Spleen (tissue), 11 donors: ENCODE results near the gene VENTX. TPM values are rescaled to one million over a fixed set of nuclear protein-coding genes. Genes with fewer than 3 reads are reported as not detected.

Experiments used
- DNase-seq: peaks from one replicate; pipeline ENCODE4 v3.0.0-alpha.2; 2020
- H3K27ac ChIP-seq, 8 donors: fragments of 200-600 bp; sonication (generic) in 7 of 8; 1 replicate in 4 of 8; 2 replicates in 4 of 8; pipeline versions ENCODE4 v1.5.0 to v1.8.0; 2016 to 2021; ENCODE audit warnings: inconsistent platforms in 4 of 8, mild to moderate bottlenecking in 4 of 8, moderate library complexity in 1 of 8
- H3K27me3 ChIP-seq, 7 donors: fragments of 200-600 bp; sonication (generic) in 6 of 7; replicated peaks in 1 of 7; 1 replicate in 4 of 7; 2 replicates in 3 of 7; pipeline versions ENCODE4 v1.5.0 to v1.8.0; 2016 to 2021; ENCODE audit warnings: inconsistent platforms in 3 of 7, mild to moderate bottlenecking in 1 of 7
- H3K36me3 ChIP-seq, 6 donors: fragments of 200-600 bp; sonication (generic) in 5 of 6; 1 replicate in 4 of 6; 2 replicates in 2 of 6; pipeline versions ENCODE4 v1.5.0 to v1.8.0; 2016 to 2021; ENCODE audit warnings: inconsistent platforms in 2 of 6
- H3K4me1 ChIP-seq, 6 donors: fragments of 200-600 bp; sonication (generic) in 5 of 6; 1 replicate in 3 of 6; 2 replicates in 3 of 6; pipeline versions ENCODE4 v1.5.0 to v1.8.0; 2016 to 2021; ENCODE audit warnings: inconsistent platforms in 3 of 6
- H3K4me3 ChIP-seq, 8 donors: fragments of 200-600 bp; sonication (generic) in 7 of 8; 1 replicate in 4 of 8; 2 replicates in 4 of 8; pipeline versions ENCODE4 v1.5.0 to v1.8.0; 2016 to 2021; ENCODE audit warnings: inconsistent platforms in 4 of 8, mild to moderate bottlenecking in 4 of 8, moderate library complexity in 2 of 8
- H3K9me3 ChIP-seq, 8 donors: fragments of 200-600 bp; sonication (generic) in 7 of 8; 1 replicate in 4 of 8; 2 replicates in 4 of 8; pipeline versions ENCODE4 v1.5.0 to v1.8.0; 2016 to 2021; ENCODE audit warnings: inconsistent platforms in 4 of 8
- POLR2A ChIP-seq, 3 donors: fragments of 450-650 bp; IDR thresholded peaks; one replicate each; pipeline ENCODE4 v1.5.1; 2017; ENCODE audit warnings: antibody characterized with exemption in 3 of 3, mild to moderate bottlenecking in 1 of 3
- POLR2AphosphoS5 ChIP-seq, 3 donors: sonication (generic); formaldehyde crosslinking; IDR thresholded peaks; one replicate each; pipeline ENCODE4 v1.5.1; 2017; ENCODE audit warnings: antibody characterized with exemption in 3 of 3
- WGBS, 5 donors: extraction: QIAGEN DNeasy Blood & Tissue Kit in 3 of 5; methylation state at CpG; one replicate each; pipeline versions ENCODE4 v1.1.5 to v1.1.7; 2013 to 2018; 5-methylcytosine and 5-hydroxymethylcytosine counted together
- intact Hi-C: fragments of 100-400 bp; cut with DNase I; formaldehyde crosslinking; loops from one replicate; pipeline ENCODE4 v1.15.0; 2023; ENCODE audit warnings: low total_unique reads
- microRNA-seq, 3 donors: library from miRNA; unstranded; fragments of <30 nt; microRNA quantifications; one replicate each; pipeline versions ENCODE4 to v1.1.0, GENCODE V29; 2019 to 2020
- polyA plus RNA-seq, 3 donors: library from polyadenylated mRNA; stranded (reverse); fragments of 200-250 nt; gene quantifications; one replicate each; pipeline ENCODE4 v1.2.1, GENCODE V29; 2013
- total RNA-seq, 7 donors: library from RNA; depleted of rRNA in 3 of 7; stranded (reverse); fragments of >200 nt in 3 of 7; fragmentation: NEBNext Ultra II Directional in 4 of 7; extraction: Animal tissue kit (Norgen Biotek cat#: 25700) in 4 of 7; gene quantifications; one replicate each; pipeline versions ENCODE4 v1.1.0 to v1.2.1, GENCODE V29; 2016 to 2021
- TF ChIP-seq, protein P1 (sequence below), 11 experiments: fragments of 200-600 bp in 7 of 11; fragments of 450-650 bp in 4 of 11; sonication (generic) in 4 of 11; IDR thresholded peaks in 8 of 11; conservative IDR thresholded peaks in 3 of 11; 1 replicate in 7 of 11; 2 replicates in 4 of 11; pipeline versions ENCODE4 v1.4.0 to v1.8.0; 2016 to 2021; ENCODE audit warnings: antibody characterized with exemption in 11 of 11, inconsistent platforms in 4 of 11, mild to moderate bottlenecking in 1 of 11
- donor health status: healthy with polysubstance abuse.
- donor health status: DM: no; HTN: no; CAD: no; lungs with moderate emphysema.
- donor health status: DM: no; HTN: no; CAD: no.
- donor health status: Bipolar disorder and iron deficiency.
- donor health status: healthy.
- donor health status: DM: no; HTN: no; CAD: no.
- donor health status: DM: yes; HTN: yes; CAD: no.

The VENTX gene
- total and polyA plus RNA-seq, 10 donors, result 0.76 to 10.4 (median 3.2) TPM

DNA sequence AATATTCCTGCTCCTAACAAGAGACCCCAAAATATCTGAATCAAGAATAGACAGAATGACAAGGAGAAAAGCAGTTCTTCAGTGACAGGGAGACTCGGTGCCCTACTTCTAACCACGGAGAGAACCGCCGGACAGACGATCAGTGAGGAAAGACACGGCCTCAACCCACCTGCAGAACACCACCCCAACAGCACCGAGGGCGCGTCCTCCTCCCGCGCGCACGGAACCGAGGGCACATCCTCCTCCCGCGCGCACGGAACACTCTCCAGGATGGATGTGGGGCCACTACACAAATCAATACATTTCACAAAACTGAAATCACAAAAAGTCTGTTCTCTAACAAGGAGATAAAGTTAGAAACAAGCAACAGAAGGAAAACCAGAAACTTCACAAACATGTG is 48.7 kb downstream of the VENTX start:
- no peak for DNase-seq
- Histone ChIP-seq H3K27ac (no peak overlapping the region), H3K4me1 (no peaks in the 10 kb centered on the region), H3K4me3 (no peak overlapping the region), H3K27me3 (no peaks in the 10 kb centered on the region), H3K36me3 (peaks cover 0 to 98% (median 96%) of the 10 kb centered on the region in 6 donors), H3K9me3 (no peaks in the 10 kb centered on the region)
- intact Hi-C loops, result no loop called here
- TF ChIP-seq, protein P1, sequence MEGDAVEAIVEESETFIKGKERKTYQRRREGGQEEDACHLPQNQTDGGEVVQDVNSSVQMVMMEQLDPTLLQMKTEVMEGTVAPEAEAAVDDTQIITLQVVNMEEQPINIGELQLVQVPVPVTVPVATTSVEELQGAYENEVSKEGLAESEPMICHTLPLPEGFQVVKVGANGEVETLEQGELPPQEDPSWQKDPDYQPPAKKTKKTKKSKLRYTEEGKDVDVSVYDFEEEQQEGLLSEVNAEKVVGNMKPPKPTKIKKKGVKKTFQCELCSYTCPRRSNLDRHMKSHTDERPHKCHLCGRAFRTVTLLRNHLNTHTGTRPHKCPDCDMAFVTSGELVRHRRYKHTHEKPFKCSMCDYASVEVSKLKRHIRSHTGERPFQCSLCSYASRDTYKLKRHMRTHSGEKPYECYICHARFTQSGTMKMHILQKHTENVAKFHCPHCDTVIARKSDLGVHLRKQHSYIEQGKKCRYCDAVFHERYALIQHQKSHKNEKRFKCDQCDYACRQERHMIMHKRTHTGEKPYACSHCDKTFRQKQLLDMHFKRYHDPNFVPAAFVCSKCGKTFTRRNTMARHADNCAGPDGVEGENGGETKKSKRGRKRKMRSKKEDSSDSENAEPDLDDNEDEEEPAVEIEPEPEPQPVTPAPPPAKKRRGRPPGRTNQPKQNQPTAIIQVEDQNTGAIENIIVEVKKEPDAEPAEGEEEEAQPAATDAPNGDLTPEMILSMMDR (IDR thresholded peaks at IDR 0.05 in 8 of 11, conservative IDR thresholded peaks at IDR 0.05 in 3 of 11), result no peak
- TF ChIP-seq POLR2A (IDR thresholded peaks at IDR 0.05) (no peak), POLR2AphosphoS5 (IDR thresholded peaks at IDR 0.05) (no peak)
- WGBS, 5 donors, result 88 to 91% (median 90%) methylated on average over 18 of the region's 18 CpGs

GRCh38 chr10:133287832-133288500 is 50.3 kb downstream of the VENTX start:
- Histone ChIP-seq H3K9me3 (no peaks in the 10 kb centered on the region), H3K4me1 (peaks cover 0 to 5% (median 0%) of the 10 kb centered on the region in 6 donors), H3K27ac (no peak overlapping the region), H3K36me3 (peaks cover 3 to 90% (median 87%) of the 10 kb centered on the region in 6 donors), H3K4me3 (no peak overlapping the region), H3K27me3 (no peaks in the 10 kb centered on the region)
- intact Hi-C loops, result no loop called here
- DNase-seq, result peak; percentile 71
- TF ChIP-seq POLR2AphosphoS5 (IDR thresholded peaks at IDR 0.05) (no peak), POLR2A (IDR thresholded peaks at IDR 0.05) (no peak)
- TF ChIP-seq, protein P1 (IDR thresholded peaks at IDR 0.05 in 8 of 11, conservative IDR thresholded peaks at IDR 0.05 in 3 of 11), result no peak
- WGBS, 5 donors, result 93 to 98% (median 95%) methylated on average over 16 to 46 of the region's 46 CpGs

GRCh38 chr10:133289761-133290160 is 52.1 kb downstream of the VENTX start:
- TF ChIP-seq POLR2A (IDR thresholded peaks at IDR 0.05) (no peak), POLR2AphosphoS5 (IDR thresholded peaks at IDR 0.05) (no peak)
- TF ChIP-seq, protein P1 (IDR thresholded peaks at IDR 0.05 in 8 of 11, conservative IDR thresholded peaks at IDR 0.05 in 3 of 11), result no peak
- 92 to 98% (median 96%) methylated on average over 23 to 24 of the region's 24 CpGs for WGBS, 5 donors
- Histone ChIP-seq H3K4me1 (peaks cover 0 to 17% (median 0%) of the 10 kb centered on the region in 6 donors), H3K9me3 (no peaks in the 10 kb centered on the region), H3K27ac (no peak overlapping the region), H3K36me3 (peaks cover 3 to 90% (median 86%) of the 10 kb centered on the region in 6 donors), H3K4me3 (no peak overlapping the region), H3K27me3 (no peaks in the 10 kb centered on the region)
- intact Hi-C loops, result no loop called here
- DNase-seq, result no peak

Small RNA genes lying within 50 kb of the gene (microRNA-seq; reads per million reads assigned to microRNA genes)
- 0 to 0.72 (median 0.35) reads per million in 3 donors for gene MIR202

Other genes starting within 250 kb of the VENTX start
- under 1 TPM in 2 of 7 donors, not detected in 5; 0.26 to 0.34 TPM for gene ADGRA1, start 149.9 kb upstream of the VENTX start, total RNA-seq
- gene ADGRA1, start 149.9 kb upstream of the VENTX start, polyA plus RNA-seq, result under 1 TPM in 2 of 3 donors, not detected in 1; 0.02 to 0.13 TPM
- 1 to 10 TPM in 5 of 7 donors, under 1 TPM in 2; 0.32 to 3.5 (median 2.5) TPM for gene KNDC1, start 77.6 kb upstream of the VENTX start, total RNA-seq
- gene KNDC1, start 77.6 kb upstream of the VENTX start, polyA plus RNA-seq, result under 1 TPM; 0.05 to 0.43 (median 0.29) TPM
- under 1 TPM in 3 of 7 donors, not detected in 4; 0.41 to 0.54 (median 0.43) TPM for gene UTF1, start 7.6 kb upstream of the VENTX start, total RNA-seq
- gene UTF1, start 7.6 kb upstream of the VENTX start, polyA plus RNA-seq, result under 1 TPM; 0.10 to 0.23 (median 0.13) TPM
- 100 to 1,000 TPM in 3 of 7 donors, 10 to 100 TPM in 4; 43.3 to 177 (median 99.1) TPM for gene ADAM8, start 39.0 kb downstream of the VENTX start, total RNA-seq
- 10 to 100 TPM; 10.1 to 27.2 (median 20.4) TPM for gene ADAM8, start 39.0 kb downstream of the VENTX start, polyA plus RNA-seq
- 10 to 100 TPM; 40.2 to 61.2 (median 51.9) TPM for gene TUBGCP2, start 71.0 kb downstream of the VENTX start, total RNA-seq
- 100 to 1,000 TPM in 2 of 3 donors, 10 to 100 TPM in 1; 85.2 to 201 (median 132) TPM for gene TUBGCP2, start 71.0 kb downstream of the VENTX start, polyA plus RNA-seq
- gene ZNF511, start 71.1 kb downstream of the VENTX start, total RNA-seq, result 10 to 100 TPM; 26.3 to 33.1 (median 29.2) TPM
- 10 to 100 TPM; 43.3 to 50.6 (median 44.7) TPM for gene ZNF511, start 71.1 kb downstream of the VENTX start, polyA plus RNA-seq
- 1 to 10 TPM in 3 of 7 donors, under 1 TPM in 3, not detected in 1; 0.30 to 3.4 (median 0.94) TPM for gene CALY, start 99.0 kb downstream of the VENTX start, total RNA-seq
- under 1 TPM; 0.04 to 0.12 (median 0.10) TPM for gene CALY, start 99.0 kb downstream of the VENTX start, polyA plus RNA-seq
- gene PRAP1, start 109.5 kb downstream of the VENTX start, total RNA-seq, result not detected
- gene PRAP1, start 109.5 kb downstream of the VENTX start, polyA plus RNA-seq, result not detected
- 10 to 100 TPM; 25.3 to 36.5 (median 27.7) TPM for gene FUOM, start 120.2 kb downstream of the VENTX start, total RNA-seq
- gene FUOM, start 120.2 kb downstream of the VENTX start, polyA plus RNA-seq, result 10 to 100 TPM; 43.8 to 79.6 (median 47.9) TPM
- 10 to 100 TPM; 29.8 to 46.2 (median 44.8) TPM for gene ECHS1, start 135.5 kb downstream of the VENTX start, total RNA-seq
- 10 to 100 TPM; 54.8 to 81.2 (median 62.7) TPM for gene ECHS1, start 135.5 kb downstream of the VENTX start, polyA plus RNA-seq
- 10 to 100 TPM; 16.2 to 34.0 (median 22.8) TPM for gene PAOX, start 141.4 kb downstream of the VENTX start, total RNA-seq
- gene PAOX, start 141.4 kb downstream of the VENTX start, polyA plus RNA-seq, result 10 to 100 TPM; 15.4 to 26.0 (median 19.3) TPM
- gene MTG1, start 156.3 kb downstream of the VENTX start, total RNA-seq, result 10 to 100 TPM; 35.4 to 82.9 (median 63.7) TPM
- 100 to 1,000 TPM in 2 of 3 donors, 10 to 100 TPM in 1; 55.1 to 122 (median 101) TPM for gene MTG1, start 156.3 kb downstream of the VENTX start, polyA plus RNA-seq
- gene SPRN, start 186.8 kb downstream of the VENTX start, total RNA-seq, result under 1 TPM in 3 of 7 donors, not detected in 4; 0.14 to 0.22 (median 0.14) TPM
- gene SPRN, start 186.8 kb downstream of the VENTX start, polyA plus RNA-seq, result under 1 TPM; 0.20 to 0.58 (median 0.41) TPM
- gene SCART1, start 216.1 kb downstream of the VENTX start, total RNA-seq, result 1 to 10 TPM; 3.7 to 9.7 (median 5.8) TPM
- gene SCART1, start 216.1 kb downstream of the VENTX start, polyA plus RNA-seq, result 1 to 10 TPM in 1 of 3 donors, under 1 TPM in 2; 0.36 to 1.2 (median 0.72) TPM